Measurements from ENCODE around the gene CRMP1. TPM values are rescaled to one million over a fixed set of nuclear protein-coding genes. Genes with fewer than 3 reads are reported as not detected.

The CRMP1 gene
- total and polyA plus RNA-seq, 9 of the 15 experiments (the other 6 are each of a cell fraction or from before 2014, with no cell fraction given): 0.03 to 0.04 TPM; not detected in 7

DNA sequence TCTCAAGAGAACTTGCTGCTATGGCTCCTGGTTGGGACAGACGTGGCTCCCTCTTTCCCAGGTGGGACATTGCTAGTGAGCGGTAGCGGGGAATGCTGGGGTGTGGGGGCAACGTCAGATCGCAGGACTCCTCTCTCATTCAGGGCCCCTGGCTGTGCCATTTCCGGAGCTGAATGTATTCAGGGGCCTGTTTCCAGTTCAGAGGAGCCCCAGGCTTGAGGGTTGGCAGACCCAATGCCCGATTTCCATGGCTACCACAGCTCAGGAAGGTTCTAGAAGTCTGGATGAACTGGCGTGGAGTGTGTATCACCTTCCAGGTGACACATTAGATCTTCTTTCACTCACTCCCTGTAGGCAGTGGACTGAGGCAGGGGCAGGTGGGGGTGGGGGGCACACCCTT, 26.2 kb upstream of the CRMP1 start:
- intact Hi-C loops (cut with micrococcal nuclease) (no loop called here), in situ Hi-C loops (cut with MboI) (no loop called here)
- TF ChIP-seq BDP1 (IDR thresholded peaks at IDR 0.05; ENCODE audit: insufficient read depth, insufficient read length): no peak
- TF ChIP-seq, protein P1, sequence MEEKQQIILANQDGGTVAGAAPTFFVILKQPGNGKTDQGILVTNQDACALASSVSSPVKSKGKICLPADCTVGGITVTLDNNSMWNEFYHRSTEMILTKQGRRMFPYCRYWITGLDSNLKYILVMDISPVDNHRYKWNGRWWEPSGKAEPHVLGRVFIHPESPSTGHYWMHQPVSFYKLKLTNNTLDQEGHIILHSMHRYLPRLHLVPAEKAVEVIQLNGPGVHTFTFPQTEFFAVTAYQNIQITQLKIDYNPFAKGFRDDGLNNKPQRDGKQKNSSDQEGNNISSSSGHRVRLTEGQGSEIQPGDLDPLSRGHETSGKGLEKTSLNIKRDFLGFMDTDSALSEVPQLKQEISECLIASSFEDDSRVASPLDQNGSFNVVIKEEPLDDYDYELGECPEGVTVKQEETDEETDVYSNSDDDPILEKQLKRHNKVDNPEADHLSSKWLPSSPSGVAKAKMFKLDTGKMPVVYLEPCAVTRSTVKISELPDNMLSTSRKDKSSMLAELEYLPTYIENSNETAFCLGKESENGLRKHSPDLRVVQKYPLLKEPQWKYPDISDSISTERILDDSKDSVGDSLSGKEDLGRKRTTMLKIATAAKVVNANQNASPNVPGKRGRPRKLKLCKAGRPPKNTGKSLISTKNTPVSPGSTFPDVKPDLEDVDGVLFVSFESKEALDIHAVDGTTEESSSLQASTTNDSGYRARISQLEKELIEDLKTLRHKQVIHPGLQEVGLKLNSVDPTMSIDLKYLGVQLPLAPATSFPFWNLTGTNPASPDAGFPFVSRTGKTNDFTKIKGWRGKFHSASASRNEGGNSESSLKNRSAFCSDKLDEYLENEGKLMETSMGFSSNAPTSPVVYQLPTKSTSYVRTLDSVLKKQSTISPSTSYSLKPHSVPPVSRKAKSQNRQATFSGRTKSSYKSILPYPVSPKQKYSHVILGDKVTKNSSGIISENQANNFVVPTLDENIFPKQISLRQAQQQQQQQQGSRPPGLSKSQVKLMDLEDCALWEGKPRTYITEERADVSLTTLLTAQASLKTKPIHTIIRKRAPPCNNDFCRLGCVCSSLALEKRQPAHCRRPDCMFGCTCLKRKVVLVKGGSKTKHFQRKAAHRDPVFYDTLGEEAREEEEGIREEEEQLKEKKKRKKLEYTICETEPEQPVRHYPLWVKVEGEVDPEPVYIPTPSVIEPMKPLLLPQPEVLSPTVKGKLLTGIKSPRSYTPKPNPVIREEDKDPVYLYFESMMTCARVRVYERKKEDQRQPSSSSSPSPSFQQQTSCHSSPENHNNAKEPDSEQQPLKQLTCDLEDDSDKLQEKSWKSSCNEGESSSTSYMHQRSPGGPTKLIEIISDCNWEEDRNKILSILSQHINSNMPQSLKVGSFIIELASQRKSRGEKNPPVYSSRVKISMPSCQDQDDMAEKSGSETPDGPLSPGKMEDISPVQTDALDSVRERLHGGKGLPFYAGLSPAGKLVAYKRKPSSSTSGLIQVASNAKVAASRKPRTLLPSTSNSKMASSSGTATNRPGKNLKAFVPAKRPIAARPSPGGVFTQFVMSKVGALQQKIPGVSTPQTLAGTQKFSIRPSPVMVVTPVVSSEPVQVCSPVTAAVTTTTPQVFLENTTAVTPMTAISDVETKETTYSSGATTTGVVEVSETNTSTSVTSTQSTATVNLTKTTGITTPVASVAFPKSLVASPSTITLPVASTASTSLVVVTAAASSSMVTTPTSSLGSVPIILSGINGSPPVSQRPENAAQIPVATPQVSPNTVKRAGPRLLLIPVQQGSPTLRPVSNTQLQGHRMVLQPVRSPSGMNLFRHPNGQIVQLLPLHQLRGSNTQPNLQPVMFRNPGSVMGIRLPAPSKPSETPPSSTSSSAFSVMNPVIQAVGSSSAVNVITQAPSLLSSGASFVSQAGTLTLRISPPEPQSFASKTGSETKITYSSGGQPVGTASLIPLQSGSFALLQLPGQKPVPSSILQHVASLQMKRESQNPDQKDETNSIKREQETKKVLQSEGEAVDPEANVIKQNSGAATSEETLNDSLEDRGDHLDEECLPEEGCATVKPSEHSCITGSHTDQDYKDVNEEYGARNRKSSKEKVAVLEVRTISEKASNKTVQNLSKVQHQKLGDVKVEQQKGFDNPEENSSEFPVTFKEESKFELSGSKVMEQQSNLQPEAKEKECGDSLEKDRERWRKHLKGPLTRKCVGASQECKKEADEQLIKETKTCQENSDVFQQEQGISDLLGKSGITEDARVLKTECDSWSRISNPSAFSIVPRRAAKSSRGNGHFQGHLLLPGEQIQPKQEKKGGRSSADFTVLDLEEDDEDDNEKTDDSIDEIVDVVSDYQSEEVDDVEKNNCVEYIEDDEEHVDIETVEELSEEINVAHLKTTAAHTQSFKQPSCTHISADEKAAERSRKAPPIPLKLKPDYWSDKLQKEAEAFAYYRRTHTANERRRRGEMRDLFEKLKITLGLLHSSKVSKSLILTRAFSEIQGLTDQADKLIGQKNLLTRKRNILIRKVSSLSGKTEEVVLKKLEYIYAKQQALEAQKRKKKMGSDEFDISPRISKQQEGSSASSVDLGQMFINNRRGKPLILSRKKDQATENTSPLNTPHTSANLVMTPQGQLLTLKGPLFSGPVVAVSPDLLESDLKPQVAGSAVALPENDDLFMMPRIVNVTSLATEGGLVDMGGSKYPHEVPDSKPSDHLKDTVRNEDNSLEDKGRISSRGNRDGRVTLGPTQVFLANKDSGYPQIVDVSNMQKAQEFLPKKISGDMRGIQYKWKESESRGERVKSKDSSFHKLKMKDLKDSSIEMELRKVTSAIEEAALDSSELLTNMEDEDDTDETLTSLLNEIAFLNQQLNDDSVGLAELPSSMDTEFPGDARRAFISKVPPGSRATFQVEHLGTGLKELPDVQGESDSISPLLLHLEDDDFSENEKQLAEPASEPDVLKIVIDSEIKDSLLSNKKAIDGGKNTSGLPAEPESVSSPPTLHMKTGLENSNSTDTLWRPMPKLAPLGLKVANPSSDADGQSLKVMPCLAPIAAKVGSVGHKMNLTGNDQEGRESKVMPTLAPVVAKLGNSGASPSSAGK (IDR thresholded peaks at IDR 0.05): no peak
- TF ChIP-seq TCF7 (IDR thresholded peaks at IDR 0.05; ENCODE audit: borderline replicate concordance): no peak
- TF ChIP-seq PURB (CRISPR knock-in tag; IDR thresholded peaks at IDR 0.05; ENCODE audit: low read depth): no peak
- no peak for TF ChIP-seq HMGN3 (IDR thresholded peaks at IDR 0.05; ENCODE audit: borderline replicate concordance, extremely low read depth, insufficient read length, low read depth, low read length)
- TF ChIP-seq ZNF551 (CRISPR knock-in tag; IDR thresholded peaks at IDR 0.05): no peak
- no peak for TF ChIP-seq CBFA2T3 (IDR thresholded peaks at IDR 0.05)
- TF ChIP-seq ZC3H11A (IDR thresholded peaks at IDR 0.05; ENCODE audit: low read depth, low read length): no peak
- TF ChIP-seq MXI1 (IDR thresholded peaks at IDR 0.05; ENCODE audit: low read depth, low read length): no peak
- TF ChIP-seq, protein P2, sequence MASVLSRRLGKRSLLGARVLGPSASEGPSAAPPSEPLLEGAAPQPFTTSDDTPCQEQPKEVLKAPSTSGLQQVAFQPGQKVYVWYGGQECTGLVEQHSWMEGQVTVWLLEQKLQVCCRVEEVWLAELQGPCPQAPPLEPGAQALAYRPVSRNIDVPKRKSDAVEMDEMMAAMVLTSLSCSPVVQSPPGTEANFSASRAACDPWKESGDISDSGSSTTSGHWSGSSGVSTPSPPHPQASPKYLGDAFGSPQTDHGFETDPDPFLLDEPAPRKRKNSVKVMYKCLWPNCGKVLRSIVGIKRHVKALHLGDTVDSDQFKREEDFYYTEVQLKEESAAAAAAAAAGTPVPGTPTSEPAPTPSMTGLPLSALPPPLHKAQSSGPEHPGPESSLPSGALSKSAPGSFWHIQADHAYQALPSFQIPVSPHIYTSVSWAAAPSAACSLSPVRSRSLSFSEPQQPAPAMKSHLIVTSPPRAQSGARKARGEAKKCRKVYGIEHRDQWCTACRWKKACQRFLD (CRISPR knock-in tag; IDR thresholded peaks at IDR 0.05): no peak
- TF ChIP-seq ZNF764 (CRISPR knock-in tag; IDR thresholded peaks at IDR 0.05; ENCODE audit: low read depth): no peak
- no peak for TF ChIP-seq ZNF445 (CRISPR knock-in tag; IDR thresholded peaks at IDR 0.05; ENCODE audit: low read depth)
- CTCF ChIA-PET (ENCODE audit: low intra/inter-chr PET ratio): no interaction called here
- no peak for FAIRE-seq
- H3K9me3 ChIP-seq (replicated peaks; ENCODE audit: control insufficient read depth, insufficient read depth, low read depth, low read length): no peaks in the 10 kb centered on the region
- H3K9me1 ChIP-seq (ENCODE audit: control insufficient read depth, insufficient read depth, low read length): no peaks in the 10 kb centered on the region
- no TSS peak for BruUV-seq (replicated peaks)
- no peaks in the 10 kb centered on the region for H3K4me1 ChIP-seq (replicated peaks in 1 of 2; ENCODE audit: control insufficient read depth in 2 of 2, insufficient read depth in 2 of 2, low read length in 2 of 2)
- no peaks in the 10 kb centered on the region for H3K36me3 ChIP-seq (ENCODE audit: control insufficient read depth, insufficient read depth, low read length)
- 2% methylated on average over 8 of the region's 8 CpGs for WGBS (ENCODE audit: insufficient coverage, low coverage, missing lambda C conversion rate)
- no peaks in the 10 kb centered on the region for H4K20me1 ChIP-seq (replicated peaks; ENCODE audit: control insufficient read depth, insufficient read depth, low read length)
- no peak overlapping the region for H2AFZ ChIP-seq (ENCODE audit: low read depth, low read length)
- H3K4me3 ChIP-seq: no peak overlapping the region
- H3K9ac ChIP-seq (ENCODE audit: insufficient read depth in 1 of 2, low read depth in 2 of 2, low read length in 2 of 2): no peak overlapping the region
- POLR2A ChIA-PET: no interaction called here
- no peak for DNase-seq (ENCODE audit: extremely low read depth in 1 of 4, low spot score in 3 of 4)
- peaks cover 0 to 7% of the 10 kb centered on the region in 2 experiments; a peak in 1 of 5 replicates for H3K27me3 ChIP-seq (ENCODE audit: control insufficient read depth in 2 of 2, insufficient read depth in 2 of 2, low read length in 2 of 2)
- H3K27ac ChIP-seq (ENCODE audit: extremely low read depth, low read depth, low read length): no peak overlapping the region
- H3K79me2 ChIP-seq (ENCODE audit: control insufficient read depth, insufficient read depth, low read length): no peaks in the 10 kb centered on the region
- no peak overlapping the region for H3K4me2 ChIP-seq (ENCODE audit: insufficient read depth, low read length)
- ATAC-seq: no peak
